K562 (cell line): ENCODE results near the gene FAM89B. TPM values are rescaled to one million over a fixed set of nuclear protein-coding genes. Genes with fewer than 3 reads are reported as not detected.

Source experiments
- ATAC-seq: fragments of 200-7000 bp; cut with Tn5 transposase; 3 replicates; pipeline ENCODE4 v1.9.1; 2020; ENCODE audit warnings: moderate library complexity
- BruUV-seq: library from RNA; stranded (reverse); fragments of 400-500 nt; replicated peaks from 2 replicates; lab custom pipeline; 2021; lab: Mats Ljungman, UMichigan
- CTCF ChIA-PET: fragments of 300-600 bp; formaldehyde crosslinking; extraction: SDS; loops from one replicate; lab custom pipeline; 2021; ENCODE audit warnings: low intra/inter-chr PET ratio; lab: Yijun Ruan, JAX
- POLR2A ChIA-PET: fragments of 300-600, 350-650 bp; sonication (Branson Sonifier 250); formaldehyde crosslinking; extraction: SDS; loops from one replicate; lab custom pipeline; 2021; ENCODE audit warnings: antibody characterized with exemption, inconsistent platforms; lab: Yijun Ruan, JAX
- DNase-seq, 4 experiments: peaks; one replicate each; pipeline versions ENCODE4 v3.0.0 to v3.0.0-alpha.2; 2011 to 2018; ENCODE audit warnings: low spot score in 3 of 4, mixed read lengths in 3 of 4; ENCODE audit errors: extremely low read depth in 1 of 4
- FAIRE-seq: peaks from 2 replicates; lab custom pipeline; 2011; peaks lifted over from hg19 to GRCh38; lab: Jason Lieb, UNC
- H2AFZ ChIP-seq: 2 replicates; pipeline ENCODE4 v1.6.0; 2011; ENCODE audit warnings: low read depth, low read length, control low read depth, inconsistent platforms
- H3K27ac ChIP-seq: fragments of 200-600 bp; 3 replicates; pipeline ENCODE4 v1.8.0; 2011; ENCODE audit warnings: low read depth, mild to moderate bottlenecking, control low read depth, inconsistent platforms, low read length, moderate library complexity, mixed read lengths; ENCODE audit errors: extremely low read depth
- H3K27me3 ChIP-seq, 2 experiments: fragments of 300-600 bp in 1 of 2; 2 replicates in 1 of 2; 3 replicates in 1 of 2; pipeline versions ENCODE4 v1.6.0 to v1.8.0; 2011; ENCODE audit warnings: inconsistent platforms in 2 of 2, low read length in 2 of 2, mild to moderate bottlenecking in 1 of 2, mixed read lengths in 1 of 2, moderate library complexity in 1 of 2; ENCODE audit not compliant: control insufficient read depth in 2 of 2, insufficient read depth in 2 of 2
- H3K36me3 ChIP-seq: fragments of 300-600 bp; 3 replicates; pipeline ENCODE4 v1.8.0; 2011; ENCODE audit warnings: mild to moderate bottlenecking, low read length, inconsistent platforms; ENCODE audit not compliant: control insufficient read depth, insufficient read depth
- H3K4me1 ChIP-seq, 2 experiments: fragments of 200-600 bp in 1 of 2; replicated peaks in 1 of 2; 2 replicates in 1 of 2; 3 replicates in 1 of 2; pipeline versions ENCODE4 v1.5.1 to v1.8.0; 2011; ENCODE audit warnings: inconsistent platforms in 2 of 2, low read length in 2 of 2, mild to moderate bottlenecking in 1 of 2, mixed read lengths in 1 of 2, moderate library complexity in 1 of 2; ENCODE audit not compliant: control insufficient read depth in 2 of 2, insufficient read depth in 2 of 2
- H3K4me2 ChIP-seq: 2 replicates; pipeline ENCODE4 v1.6.1; 2011; ENCODE audit warnings: low read length, control low read depth, inconsistent platforms, mixed read lengths; ENCODE audit not compliant: insufficient read depth
- H3K4me3 ChIP-seq: fragments of 200-600 bp; sonication (generic), shearing (Covaris generic); 2 replicates; pipeline ENCODE4 v1.5.1; 2016; ENCODE audit warnings: control low read depth, inconsistent platforms
- H3K79me2 ChIP-seq: fragments of 200-600 bp; 3 replicates; pipeline ENCODE4 v1.8.0; 2011; ENCODE audit warnings: low read length, inconsistent platforms; ENCODE audit not compliant: control insufficient read depth, insufficient read depth
- H3K9ac ChIP-seq, 2 experiments: 2 replicates each; pipeline versions ENCODE4 v1.6.0 to v1.6.1; 2011; ENCODE audit warnings: low read depth in 2 of 2, low read length in 2 of 2, control low read depth in 1 of 2, inconsistent platforms in 1 of 2, mild to moderate bottlenecking in 1 of 2, mixed read lengths in 1 of 2; ENCODE audit not compliant: insufficient read depth in 1 of 2
- H3K9me1 ChIP-seq: one replicate; pipeline ENCODE4 v1.6.0; 2011; ENCODE audit warnings: inconsistent platforms, mild to moderate bottlenecking, low read length, moderate library complexity; ENCODE audit not compliant: control insufficient read depth, insufficient read depth
- H3K9me3 ChIP-seq: replicated peaks from 2 replicates; pipeline ENCODE4 v1.5.1; 2011; ENCODE audit warnings: low read depth, low read length, inconsistent platforms; ENCODE audit not compliant: control insufficient read depth, insufficient read depth
- H4K20me1 ChIP-seq: replicated peaks from 2 replicates; pipeline ENCODE4 v1.6.1; 2011; ENCODE audit warnings: low read length, inconsistent platforms, mixed read lengths; ENCODE audit not compliant: control insufficient read depth, insufficient read depth
- CAMTA2 ChIP-seq: fragments of 250-450 bp; sonication (Bioruptor Pico); conservative IDR thresholded peaks from 2 replicates; pipeline ENCODE4 v1.5.1; 2022
- CHD2 ChIP-seq: IDR thresholded peaks from 2 replicates; pipeline ENCODE4 v1.6.1; 2011; ENCODE audit warnings: low read depth, low read length
- COPS2 ChIP-seq: fragments of 450-650 bp; conservative IDR thresholded peaks from 2 replicates; pipeline ENCODE4 v1.6.1; 2016; ENCODE audit warnings: mild to moderate bottlenecking, moderate library complexity
- EHMT2 ChIP-seq: fragments of 450-650 bp; IDR thresholded peaks from 2 replicates; pipeline ENCODE4 v1.6.1; 2018; ENCODE audit warnings: antibody characterized with exemption
- JUND ChIP-seq, 2 experiments: IDR thresholded peaks; 2 replicates in 1 of 2; 3 replicates in 1 of 2; pipeline ENCODE4 v1.6.1; 2011; ENCODE audit warnings: borderline replicate concordance in 2 of 2, low read depth in 2 of 2, low read length in 2 of 2, improper control_type of control experiment in 1 of 2, missing biosample characterization in 1 of 2, missing genetic modification characterization in 1 of 2, missing genetic modification reagents in 1 of 2
- LEF1 ChIP-seq: fragments of 450-650 bp; IDR thresholded peaks from 2 replicates; pipeline ENCODE4 v1.6.1; 2016; ENCODE audit warnings: mild to moderate bottlenecking
- MEF2D ChIP-seq: conservative IDR thresholded peaks from 2 replicates; pipeline ENCODE4 v1.6.1; 2016; ENCODE audit warnings: low read depth, missing genetic modification characterization, missing compliant biosample characterization
- NEUROD1 ChIP-seq: fragments of 150-350 bp; IDR thresholded peaks from 2 replicates; pipeline ENCODE4 v1.6.1; 2014; ENCODE audit warnings: borderline replicate concordance, low read length, low read depth; ENCODE audit not compliant: partially characterized antibody
- NR1H2 ChIP-seq: sonication (generic); formaldehyde crosslinking; IDR thresholded peaks from 2 replicates; pipeline ENCODE4 v1.4.0; 2020; ENCODE audit warnings: mild to moderate bottlenecking, missing genetic modification reagents
- NR3C1 ChIP-seq: sonication (generic); formaldehyde crosslinking; IDR thresholded peaks from 2 replicates; pipeline ENCODE4 v1.8.1; 2022; ENCODE audit warnings: missing genetic modification reagents
- NUFIP1 ChIP-seq: fragments of 450-650 bp; IDR thresholded peaks from 2 replicates; pipeline ENCODE4 v1.6.1; 2018; ENCODE audit not compliant: partially characterized antibody
- POLR2A ChIP-seq: fragments of 450-650 bp; conservative IDR thresholded peaks from 2 replicates; pipeline ENCODE4 v1.6.1; 2016
- SMARCE1 ChIP-seq: fragments of 450-650 bp; IDR thresholded peaks from 2 replicates; pipeline ENCODE4 v1.7.1; 2016; ENCODE audit warnings: mild to moderate bottlenecking
- SMC3 ChIP-seq: conservative IDR thresholded peaks from 2 replicates; pipeline ENCODE4 v1.6.1; 2011; ENCODE audit warnings: low read depth, low read length, improper control_type of control experiment; ENCODE audit not compliant: insufficient read depth
- SNIP1 ChIP-seq: fragments of 450-650 bp; IDR thresholded peaks from 2 replicates; pipeline ENCODE4 v1.7.1; 2017; ENCODE audit warnings: low read depth, mild to moderate bottlenecking
- U2AF2 ChIP-seq: fragments of 200-400 bp; formaldehyde crosslinking; optimal IDR thresholded peaks from 2 replicates; pipeline ENCODE3; 2017; ENCODE audit warnings: low read depth, mild to moderate bottlenecking, low read length
- ZNF668 ChIP-seq: fragments of 250-450 bp; sonication (Bioruptor Pico); IDR thresholded peaks from 2 replicates; pipeline ENCODE4 v1.8.0; 2022; ENCODE audit warnings: mild to moderate bottlenecking, inconsistent platforms
- WGBS: fragments of 100-300 bp; shearing (Covaris generic); methylation state at CpG from one replicate; pipeline ENCODE4 v1.1.6; 2016; ENCODE audit warnings: low coverage, mixed read lengths; ENCODE audit not compliant: insufficient coverage; ENCODE audit errors: missing lambda C conversion rate; 5-methylcytosine and 5-hydroxymethylcytosine counted together
- in situ Hi-C: fragments of 300-500 bp; cut with MboI; formaldehyde crosslinking; loops from 4 replicates; pipeline ENCODE4 v1.15.0; 2018; ENCODE audit warnings: inconsistent platforms, mixed read lengths
- intact Hi-C: fragments of 100-400 bp; cut with micrococcal nuclease; formaldehyde crosslinking; loops from 2 replicates; pipeline ENCODE4 v1.14.2; 2022
- polyA plus RNA-seq, 8 experiments: library from polyadenylated mRNA; depleted of rRNA in 4 of 8; stranded (reverse) in 5 of 8; unstranded in 3 of 8; fragments of >200 nt; fragmentation: Nextera tagmentation in 2 of 8; fragmentation: Illumina TruSeq in 1 of 8; extraction: Ambion mirVana in 2 of 8; extraction: Trizol in 1 of 8; gene quantifications; 2 replicates each; pipeline versions ENCODE4 v1.2.1 to v1.2.3, GENCODE V29; 2011 to 2014; ENCODE audit warnings: inconsistent platforms in 1 of 8, missing spikeins in 1 of 8
- total RNA-seq, 7 experiments: library from RNA; depleted of rRNA in 6 of 7; stranded (reverse); fragments of >200 nt in 6 of 7; fragmentation: Illumina TruSeq in 2 of 7; extraction: Trizol in 2 of 7; gene quantifications; 2 replicates each; pipeline versions ENCODE4 v1.2.1 to v1.2.3, GENCODE V29; 2011 to 2021; ENCODE audit warnings: low replicate concordance in 1 of 7
- TF ChIP-seq, protein P1 (sequence below): fragments of 450-650 bp; IDR thresholded peaks from 2 replicates; pipeline ENCODE4 v1.7.1; 2018; ENCODE audit warnings: mild to moderate bottlenecking, low read depth; ENCODE audit not compliant: partially characterized antibody
- TF ChIP-seq, protein P2 (sequence below): IDR thresholded peaks from 2 replicates; pipeline ENCODE4 v1.6.1; 2011; ENCODE audit not compliant: insufficient read length; ENCODE audit errors: extremely low read depth
- TF ChIP-seq, protein P3 (sequence below): fragments of 250-450 bp; sonication (Bioruptor Pico); IDR thresholded peaks from 2 replicates; pipeline ENCODE4 v1.8.0; 2022; ENCODE audit warnings: inconsistent platforms

FAM89B gene
- total and polyA plus RNA-seq, 9 of the 15 experiments (the other 6 are each of a cell fraction or from before 2014, with no cell fraction given), result 0.32 to 27.6 (median 11.9) TPM

DNA sequence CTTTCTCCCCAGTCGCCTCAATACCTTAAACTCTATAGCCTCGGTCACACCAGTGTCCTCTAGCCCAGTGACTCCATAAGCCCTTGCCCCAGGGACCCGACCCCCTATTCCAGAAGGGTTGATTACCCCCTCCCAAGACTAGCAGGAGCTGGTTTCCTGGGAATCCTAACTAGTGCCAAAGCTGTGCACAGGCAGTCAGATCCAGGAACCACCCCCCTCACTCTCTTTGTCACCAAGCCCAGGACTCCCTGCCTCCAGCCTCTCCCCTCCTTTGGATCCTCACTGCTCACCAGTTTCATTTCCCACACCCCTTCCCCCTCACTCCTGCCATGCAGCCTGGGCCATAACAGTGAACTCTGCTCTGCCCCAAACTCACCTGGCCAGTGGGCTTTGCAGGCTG lies 23.9 kb upstream of the FAM89B start:
- no peaks in the 10 kb centered on the region for H3K79me2 ChIP-seq
- H3K9me3 ChIP-seq, result no peaks in the 10 kb centered on the region
- no peak overlapping the region for H2AFZ ChIP-seq
- no peak overlapping the region; a peak in 1 of 4 replicates for H3K9ac ChIP-seq
- H4K20me1 ChIP-seq, result 0 out of 2 replicates have a peak, but pooled peaks cover 8% of the 10 kb centered on the region
- FAIRE-seq, result no peak
- BruUV-seq, result no TSS peak
- H3K27me3 ChIP-seq, result no peaks in the 10 kb centered on the region
- no peak overlapping the region for H3K27ac ChIP-seq
- POLR2A ChIA-PET, result interaction anchor here (0.7 to 2.0 kb wide), 2 partner anchors 33 to 49 kb away, joined by 3 to 8 read pairs; partner anchors contain the start of gene MALAT1
- no peaks in the 10 kb centered on the region for H3K9me1 ChIP-seq
- CTCF ChIA-PET, result no interaction called here
- TF ChIP-seq SMC3 (no peak), LEF1 (no peak), U2AF2 (no peak), CHD2 (no peak), CAMTA2 (CRISPR knock-in tag) (no peak), COPS2 (no peak), SMARCE1 (no peak), NR3C1 (CRISPR knock-in tag) (no peak), ZNF668 (no peak), NEUROD1 (no peak), EHMT2 (no peak), JUND (IDR thresholded peaks at IDR 0.05; ENCODE audit: borderline replicate concordance, low read depth, low read length) (no peak), JUND (tag; IDR thresholded peaks at IDR 0.05; ENCODE audit: borderline replicate concordance, low read depth, low read length) (no peak), SNIP1 (no peak), NR1H2 (no peak), NUFIP1 (no peak), MEF2D (tag) (no peak), POLR2A (no peak)
- TF ChIP-seq, protein P1, sequence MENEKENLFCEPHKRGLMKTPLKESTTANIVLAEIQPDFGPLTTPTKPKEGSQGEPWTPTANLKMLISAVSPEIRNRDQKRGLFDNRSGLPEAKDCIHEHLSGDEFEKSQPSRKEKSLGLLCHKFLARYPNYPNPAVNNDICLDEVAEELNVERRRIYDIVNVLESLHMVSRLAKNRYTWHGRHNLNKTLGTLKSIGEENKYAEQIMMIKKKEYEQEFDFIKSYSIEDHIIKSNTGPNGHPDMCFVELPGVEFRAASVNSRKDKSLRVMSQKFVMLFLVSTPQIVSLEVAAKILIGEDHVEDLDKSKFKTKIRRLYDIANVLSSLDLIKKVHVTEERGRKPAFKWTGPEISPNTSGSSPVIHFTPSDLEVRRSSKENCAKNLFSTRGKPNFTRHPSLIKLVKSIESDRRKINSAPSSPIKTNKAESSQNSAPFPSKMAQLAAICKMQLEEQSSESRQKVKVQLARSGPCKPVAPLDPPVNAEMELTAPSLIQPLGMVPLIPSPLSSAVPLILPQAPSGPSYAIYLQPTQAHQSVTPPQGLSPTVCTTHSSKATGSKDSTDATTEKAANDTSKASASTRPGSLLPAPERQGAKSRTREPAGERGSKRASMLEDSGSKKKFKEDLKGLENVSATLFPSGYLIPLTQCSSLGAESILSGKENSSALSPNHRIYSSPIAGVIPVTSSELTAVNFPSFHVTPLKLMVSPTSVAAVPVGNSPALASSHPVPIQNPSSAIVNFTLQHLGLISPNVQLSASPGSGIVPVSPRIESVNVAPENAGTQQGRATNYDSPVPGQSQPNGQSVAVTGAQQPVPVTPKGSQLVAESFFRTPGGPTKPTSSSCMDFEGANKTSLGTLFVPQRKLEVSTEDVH, result no peak
- TF ChIP-seq, protein P2, sequence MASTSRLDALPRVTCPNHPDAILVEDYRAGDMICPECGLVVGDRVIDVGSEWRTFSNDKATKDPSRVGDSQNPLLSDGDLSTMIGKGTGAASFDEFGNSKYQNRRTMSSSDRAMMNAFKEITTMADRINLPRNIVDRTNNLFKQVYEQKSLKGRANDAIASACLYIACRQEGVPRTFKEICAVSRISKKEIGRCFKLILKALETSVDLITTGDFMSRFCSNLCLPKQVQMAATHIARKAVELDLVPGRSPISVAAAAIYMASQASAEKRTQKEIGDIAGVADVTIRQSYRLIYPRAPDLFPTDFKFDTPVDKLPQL, result no peak
- TF ChIP-seq, protein P3, sequence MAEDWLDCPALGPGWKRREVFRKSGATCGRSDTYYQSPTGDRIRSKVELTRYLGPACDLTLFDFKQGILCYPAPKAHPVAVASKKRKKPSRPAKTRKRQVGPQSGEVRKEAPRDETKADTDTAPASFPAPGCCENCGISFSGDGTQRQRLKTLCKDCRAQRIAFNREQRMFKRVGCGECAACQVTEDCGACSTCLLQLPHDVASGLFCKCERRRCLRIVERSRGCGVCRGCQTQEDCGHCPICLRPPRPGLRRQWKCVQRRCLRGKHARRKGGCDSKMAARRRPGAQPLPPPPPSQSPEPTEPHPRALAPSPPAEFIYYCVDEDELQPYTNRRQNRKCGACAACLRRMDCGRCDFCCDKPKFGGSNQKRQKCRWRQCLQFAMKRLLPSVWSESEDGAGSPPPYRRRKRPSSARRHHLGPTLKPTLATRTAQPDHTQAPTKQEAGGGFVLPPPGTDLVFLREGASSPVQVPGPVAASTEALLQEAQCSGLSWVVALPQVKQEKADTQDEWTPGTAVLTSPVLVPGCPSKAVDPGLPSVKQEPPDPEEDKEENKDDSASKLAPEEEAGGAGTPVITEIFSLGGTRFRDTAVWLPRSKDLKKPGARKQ (CRISPR knock-in tag), result no peak
- TF ChIP-seq, all 486 proteins: peak for 0
- Histone ChIP-seq H3K4me2 (no peak overlapping the region), H3K4me3 (no peak overlapping the region), H3K4me1 (peaks cover 35 to 69% of the 10 kb centered on the region in 2 experiments), H3K36me3 (no peaks in the 10 kb centered on the region)
- ATAC-seq (no peak), DNase-seq (no peak)
- WGBS, result 53% methylated on average over 3 of the region's 3 CpGs
- intact Hi-C loops, result loop anchor here (10.0 kb wide), 1 partner anchor 266 kb away; no protein-coding TSS in a partner anchor
- in situ Hi-C loops, result no loop called here
